Mucosa of stomach (tissue), 1 donor: Measurements from ENCODE around the gene C6orf136.
A peak's percentile ranks its signal among the peaks of the same experiment; 100 is the strongest.
"Not testable (repeated sequence)": the region's sequence is repeated elsewhere in the genome, so short reads cannot be mapped to it uniquely, and the experiment has no call there.

Experiments
- H3K27me3 ChIP-seq: one replicate; pipeline ENCODE4 v1.7.0; 2013; ENCODE audit warnings: mild to moderate bottlenecking, low read length; ENCODE audit not compliant: control insufficient read depth, insufficient read depth
- H3K36me3 ChIP-seq: one replicate; pipeline ENCODE4 v1.7.0; 2013; ENCODE audit warnings: low read length; ENCODE audit not compliant: control insufficient read depth, insufficient read depth
- H3K4me1 ChIP-seq: one replicate; pipeline ENCODE4 v1.7.0; 2013; ENCODE audit warnings: mild to moderate bottlenecking, low read length; ENCODE audit not compliant: control insufficient read depth, insufficient read depth
- H3K4me3 ChIP-seq: one replicate; pipeline ENCODE4 v1.7.0; 2013; ENCODE audit warnings: low read length
- H3K9ac ChIP-seq: one replicate; pipeline ENCODE4 v1.7.0; 2013; ENCODE audit warnings: mild to moderate bottlenecking, low read length, moderate library complexity
- H3K9me3 ChIP-seq: one replicate; pipeline ENCODE4 v1.7.0; 2013; ENCODE audit warnings: mild to moderate bottlenecking, low read length, moderate library complexity; ENCODE audit not compliant: control insufficient read depth
- donor health status: Pancreatic carcinoma.

The C6orf136 gene, protein sequence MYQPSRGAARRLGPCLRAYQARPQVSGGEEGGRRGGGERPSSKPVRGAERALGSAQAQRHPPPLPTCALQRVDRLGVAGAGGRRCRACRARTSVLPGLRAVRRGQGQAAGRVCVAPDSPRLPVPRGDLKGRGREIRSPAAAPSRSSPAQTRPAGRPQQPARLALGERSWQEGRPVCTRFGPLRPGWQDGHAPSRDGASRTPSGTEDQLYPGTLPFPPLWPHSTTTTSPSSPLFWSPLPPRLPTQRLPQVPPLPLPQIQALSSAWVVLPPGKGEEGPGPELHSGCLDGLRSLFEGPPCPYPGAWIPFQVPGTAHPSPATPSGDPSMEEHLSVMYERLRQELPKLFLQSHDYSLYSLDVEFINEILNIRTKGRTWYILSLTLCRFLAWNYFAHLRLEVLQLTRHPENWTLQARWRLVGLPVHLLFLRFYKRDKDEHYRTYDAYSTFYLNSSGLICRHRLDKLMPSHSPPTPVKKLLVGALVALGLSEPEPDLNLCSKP

DNA sequence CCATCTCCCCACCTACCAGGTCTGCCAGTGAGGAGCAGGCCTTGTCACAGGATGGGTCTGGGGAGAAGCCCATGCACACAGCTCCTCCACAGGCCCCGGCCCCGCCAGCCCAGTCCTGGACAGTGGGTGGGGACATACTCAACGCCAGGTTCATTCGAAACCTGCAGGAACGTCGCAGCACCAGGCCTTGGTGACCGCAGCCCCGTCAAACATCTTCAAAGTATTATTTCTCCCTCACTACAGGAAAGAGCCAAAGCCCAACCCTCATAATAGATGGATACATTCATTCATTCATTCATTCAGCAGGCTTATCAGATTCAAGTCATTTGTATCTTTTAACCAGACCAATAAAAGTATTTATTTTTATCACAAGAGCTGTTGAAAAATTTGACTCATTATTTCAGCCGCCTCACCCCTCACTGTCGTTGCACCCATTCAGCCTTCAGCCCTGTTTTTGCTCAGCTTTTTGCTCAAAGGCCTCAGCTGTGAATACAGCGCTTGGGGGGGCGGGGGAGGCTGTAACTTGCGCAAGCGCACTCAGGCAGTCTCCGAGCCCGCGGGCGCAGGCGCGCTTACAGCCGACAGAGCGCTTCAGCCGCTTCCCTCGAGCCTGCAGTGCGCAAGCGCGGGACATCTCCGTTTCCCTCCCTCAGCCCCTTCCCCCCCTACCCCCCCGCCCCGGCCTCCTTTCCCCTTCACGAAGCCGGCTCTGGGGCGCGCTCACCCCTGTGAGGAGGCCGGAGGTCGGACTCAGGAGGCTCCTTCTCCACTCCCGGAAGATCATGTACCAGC is at the start of gene C6orf136:
C6orf136 (plus strand) TSS at position 684 of the 792 bp plus-strand sequence; CDS start at position 783, 99 bp downstream.
- Histone ChIP-seq H3K4me1 (peaks cover 11% of the 10 kb centered on the region), H3K4me3 (peak within 1 kb of the TSS; percentile 77), H3K36me3 (peaks cover 1% of the 10 kb centered on the region), H3K9me3 (no peaks in the 10 kb centered on the region), H3K27me3 (no peaks in the 10 kb centered on the region), H3K9ac (peak within 1 kb of the TSS; percentile 93)

DNA sequence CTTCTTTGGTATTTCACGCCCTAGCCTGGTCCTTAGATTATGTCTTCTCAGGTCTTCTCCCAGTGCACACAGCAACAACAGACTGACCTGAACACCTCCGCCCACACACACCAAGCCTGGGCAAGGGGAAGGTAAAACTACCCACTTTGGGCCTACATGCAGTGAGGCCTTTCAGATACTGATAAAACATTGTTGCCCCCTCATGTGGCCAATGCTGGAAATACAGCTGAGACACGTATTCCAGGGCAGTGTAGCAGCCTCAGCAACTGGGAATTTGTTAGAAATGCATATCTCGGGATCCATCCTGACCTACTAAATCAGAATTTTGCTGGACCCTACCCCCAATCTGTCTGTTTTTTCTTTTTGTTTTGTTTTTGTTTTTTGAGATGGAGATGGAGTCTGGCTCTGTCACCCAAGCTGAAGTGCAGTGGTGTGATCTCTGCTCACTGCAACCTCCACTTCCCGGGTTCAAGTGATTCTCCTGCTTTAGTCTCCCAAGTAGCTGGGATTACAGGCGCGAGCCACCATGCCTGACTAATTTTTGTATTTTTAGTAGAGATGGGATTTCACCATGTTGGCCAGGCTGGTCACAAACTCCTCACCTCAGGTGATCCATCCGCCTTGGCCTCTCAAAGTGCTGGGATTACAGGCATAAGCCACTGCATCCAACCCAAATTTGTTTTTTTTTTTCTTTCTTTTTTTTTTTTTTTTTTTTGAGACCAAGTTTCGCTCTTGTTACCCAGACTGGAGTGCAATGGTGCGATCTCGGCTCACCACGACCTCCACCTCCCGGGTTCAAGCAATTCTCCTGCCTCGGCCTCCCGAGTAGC is 49.4 kb upstream of the C6orf136 start:
- H3K27me3 ChIP-seq, H3K9me3 ChIP-seq, H3K4me3 ChIP-seq, H3K36me3 ChIP-seq, H3K4me1 ChIP-seq, H3K9ac ChIP-seq: not testable (repeated sequence)

DNA sequence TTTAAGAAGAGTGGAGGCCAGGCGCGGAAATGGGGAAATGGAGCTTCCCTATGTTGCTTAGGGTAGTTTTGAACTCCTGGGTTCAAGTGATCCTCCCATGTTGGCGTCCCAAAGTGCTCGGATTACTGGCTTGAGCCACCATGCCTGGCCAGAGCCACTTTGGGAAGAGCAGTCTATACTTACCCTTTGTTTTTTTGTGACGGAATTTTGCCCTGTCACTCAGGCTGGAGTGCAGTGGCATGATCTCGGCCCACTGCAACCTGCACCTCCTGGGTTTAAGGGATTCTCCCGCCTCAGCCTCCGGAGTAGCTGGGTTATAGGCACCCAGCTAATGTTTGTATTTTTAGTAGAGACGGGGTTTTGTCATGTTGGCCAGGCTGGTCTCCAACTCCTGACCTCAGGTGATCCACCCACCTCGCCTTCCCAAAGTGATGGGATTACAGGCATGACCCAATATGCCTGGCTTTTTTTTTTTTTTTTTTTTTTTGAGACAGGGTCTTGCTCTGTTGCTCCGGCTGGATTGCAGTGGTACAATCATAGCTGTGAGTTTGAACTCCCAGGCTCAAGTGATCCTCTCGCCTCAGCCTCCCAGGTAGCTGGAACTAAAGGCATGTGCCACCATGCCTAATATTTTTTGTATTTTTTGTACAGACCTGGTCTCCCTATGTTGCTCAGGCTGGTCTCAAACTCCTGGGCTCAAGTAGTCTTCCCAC is 47.9 kb upstream of the C6orf136 start:
- no peak overlapping the region for H3K4me3 ChIP-seq
- no peaks in the 10 kb centered on the region for H3K9me3 ChIP-seq
- peaks cover 3% of the 10 kb centered on the region for H3K4me1 ChIP-seq
- peaks cover 8% of the 10 kb centered on the region for H3K36me3 ChIP-seq
- no peaks in the 10 kb centered on the region for H3K27me3 ChIP-seq
- H3K9ac ChIP-seq: no peak overlapping the region

DNA sequence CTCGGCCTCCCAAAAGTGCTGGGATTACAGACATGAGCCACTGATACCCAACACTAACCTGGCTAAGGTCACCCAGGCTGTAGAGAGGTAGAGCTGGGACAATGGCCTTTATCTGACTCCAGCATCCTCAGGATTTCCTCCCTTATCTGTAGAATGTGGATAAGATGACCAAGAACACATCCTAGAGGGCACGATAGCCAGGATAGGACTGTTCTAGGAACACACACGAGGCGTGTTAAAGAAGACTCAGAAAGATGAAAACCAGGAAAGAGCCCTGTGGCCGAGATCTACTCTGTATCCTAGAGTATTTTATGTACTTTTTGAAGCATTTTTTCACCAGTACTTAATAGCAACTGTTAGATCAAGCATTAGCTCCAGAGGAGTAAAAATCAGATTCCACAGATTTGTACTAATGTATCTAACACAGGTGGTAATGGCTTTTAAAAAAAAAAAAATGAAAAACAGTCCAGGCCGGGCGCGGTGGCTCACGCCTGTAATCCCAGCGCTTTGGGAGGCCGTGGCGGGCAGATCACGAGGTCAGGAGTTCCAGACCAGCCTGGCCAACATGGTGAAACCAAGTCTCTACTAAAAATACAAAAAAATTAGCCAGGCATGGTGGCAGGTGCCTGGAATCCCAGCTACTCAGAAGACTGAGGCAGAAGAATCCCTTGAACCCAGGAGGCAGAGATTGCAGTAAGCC is 47.2 kb upstream of the C6orf136 start:
- Histone ChIP-seq H3K4me1 (peaks cover 3% of the 10 kb centered on the region), H3K9ac (no peak overlapping the region), H3K9me3 (no peaks in the 10 kb centered on the region), H3K27me3 (no peaks in the 10 kb centered on the region), H3K4me3 (no peak overlapping the region), H3K36me3 (peaks cover 14% of the 10 kb centered on the region)

DNA sequence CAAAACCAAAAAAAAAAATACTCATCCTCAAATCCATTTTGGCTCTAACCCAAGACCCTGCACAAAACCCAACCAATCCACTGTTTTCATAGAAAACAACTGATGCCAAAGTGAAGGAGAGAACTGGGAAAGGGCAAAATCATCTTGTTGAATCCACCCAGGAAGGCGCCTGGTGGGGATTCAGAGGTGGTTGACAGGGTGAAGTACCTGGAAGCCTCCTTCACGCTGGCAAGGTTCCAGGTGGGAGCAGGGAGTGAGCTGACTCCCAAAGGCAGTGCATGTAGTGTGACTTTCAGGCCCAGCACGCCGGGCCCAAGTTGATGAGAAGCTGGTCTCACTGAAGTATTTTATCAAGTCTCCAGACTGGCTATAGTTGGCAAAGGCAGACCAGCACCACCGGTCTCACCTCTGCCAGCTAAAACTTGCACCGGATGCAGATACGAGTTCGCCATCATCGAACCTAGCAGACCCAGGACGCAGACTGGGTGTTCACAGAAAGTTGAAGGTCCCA is 46.4 kb upstream of the C6orf136 start:
- Histone ChIP-seq H3K9me3 (no peaks in the 10 kb centered on the region), H3K9ac (no peak overlapping the region), H3K4me3 (no peak overlapping the region), H3K4me1 (peaks cover 3% of the 10 kb centered on the region), H3K36me3 (peaks cover 20% of the 10 kb centered on the region), H3K27me3 (no peaks in the 10 kb centered on the region)

DNA sequence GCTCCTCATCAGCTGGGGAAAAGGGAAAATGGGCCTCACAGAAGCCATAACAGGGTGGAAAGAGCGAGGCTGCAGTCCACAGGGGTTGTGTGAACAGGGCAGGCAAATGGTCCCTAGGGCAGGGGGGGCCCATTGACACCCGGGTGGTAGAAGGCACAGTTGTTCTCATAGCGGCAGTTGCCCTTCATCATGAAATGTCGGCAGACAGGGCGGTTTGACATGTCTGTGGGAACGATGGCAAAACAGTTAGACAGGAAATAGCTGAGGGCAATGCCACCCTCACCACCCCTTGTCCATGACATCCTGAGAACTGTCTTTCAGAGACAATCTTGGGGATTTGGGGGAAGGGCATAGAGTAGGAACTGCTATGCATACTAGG is 45.5 kb upstream of the C6orf136 start:
- Histone ChIP-seq H3K36me3 (peaks cover 25% of the 10 kb centered on the region), H3K4me1 (peaks cover 3% of the 10 kb centered on the region)

DNA sequence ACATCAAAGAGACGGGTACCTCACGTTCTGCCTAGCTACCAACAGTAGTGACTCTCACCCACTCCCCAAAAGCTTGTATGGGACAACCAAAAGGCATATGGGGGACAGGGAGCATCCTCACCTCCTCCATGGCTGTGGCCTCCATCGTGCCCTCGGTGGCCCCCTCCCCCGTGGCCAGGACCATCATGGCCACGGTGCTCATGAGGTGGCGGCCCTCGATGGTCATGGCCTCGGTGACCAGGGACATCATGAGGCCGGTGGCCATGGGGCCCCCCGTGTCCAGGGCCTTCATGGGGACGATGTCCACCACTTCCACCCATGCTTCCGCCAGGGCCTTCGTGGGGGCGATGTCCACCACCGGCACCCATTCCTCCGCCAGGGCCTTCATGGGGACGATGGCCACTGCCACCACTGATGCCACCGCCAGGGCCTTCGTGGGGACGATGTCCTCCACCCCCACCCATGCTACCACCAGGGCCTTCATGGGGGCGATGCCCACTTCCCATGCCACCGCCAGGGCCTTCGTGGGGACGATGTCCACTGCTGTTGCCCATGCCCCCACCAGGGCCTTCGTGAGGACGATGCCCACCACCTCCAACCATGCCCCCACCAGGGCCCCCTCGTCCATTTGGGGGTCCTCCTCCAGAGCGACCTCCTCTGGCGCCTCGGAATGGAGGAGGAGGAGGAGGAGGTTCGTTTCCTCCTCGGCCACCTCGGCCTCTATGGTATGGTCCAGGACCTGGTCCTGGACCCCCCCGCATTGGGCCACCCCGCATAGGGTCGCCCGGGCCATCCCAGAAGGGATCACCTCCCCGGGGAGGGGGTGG is 44.9 kb upstream of the C6orf136 start:
- peaks cover 2% of the 10 kb centered on the region for H3K4me1 ChIP-seq
- peaks cover 25% of the 10 kb centered on the region for H3K36me3 ChIP-seq
- no peaks in the 10 kb centered on the region for H3K27me3 ChIP-seq
- no peak overlapping the region for H3K4me3 ChIP-seq
- no peaks in the 10 kb centered on the region for H3K9me3 ChIP-seq
- H3K9ac ChIP-seq: no peak overlapping the region

More for the DNA sequence above, 45.5 kb upstream of the C6orf136 start:
- Histone ChIP-seq H3K4me3 (no peak overlapping the region), H3K9me3 (no peaks in the 10 kb centered on the region), H3K9ac (no peak overlapping the region), H3K27me3 (no peaks in the 10 kb centered on the region)

DNA sequence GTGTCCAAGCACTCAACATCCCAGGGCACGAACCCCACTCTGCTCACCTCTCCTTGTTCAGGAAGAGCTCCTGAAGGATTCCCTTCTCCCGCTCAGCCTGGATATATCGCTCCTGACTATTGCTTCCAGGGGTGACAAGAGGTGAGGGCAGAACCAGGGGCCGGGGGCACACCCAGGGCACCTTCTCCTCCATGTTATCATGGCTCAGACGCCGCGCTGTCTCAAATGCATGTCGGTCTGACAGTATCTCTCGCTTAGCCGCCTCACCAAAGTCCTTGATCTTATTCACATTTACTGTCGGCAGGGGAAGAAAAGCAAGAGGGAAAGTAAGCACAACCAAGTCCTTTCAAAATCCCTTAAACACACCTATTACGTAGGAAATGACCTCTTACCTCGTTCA is 43.0 kb upstream of the C6orf136 start:
- no peaks in the 10 kb centered on the region for H3K4me1 ChIP-seq
- H3K36me3 ChIP-seq: peaks cover 25% of the 10 kb centered on the region
- no peak overlapping the region for H3K4me3 ChIP-seq
- H3K9ac ChIP-seq: no peak overlapping the region
- H3K27me3 ChIP-seq: no peaks in the 10 kb centered on the region
- H3K9me3 ChIP-seq: no peaks in the 10 kb centered on the region

DNA sequence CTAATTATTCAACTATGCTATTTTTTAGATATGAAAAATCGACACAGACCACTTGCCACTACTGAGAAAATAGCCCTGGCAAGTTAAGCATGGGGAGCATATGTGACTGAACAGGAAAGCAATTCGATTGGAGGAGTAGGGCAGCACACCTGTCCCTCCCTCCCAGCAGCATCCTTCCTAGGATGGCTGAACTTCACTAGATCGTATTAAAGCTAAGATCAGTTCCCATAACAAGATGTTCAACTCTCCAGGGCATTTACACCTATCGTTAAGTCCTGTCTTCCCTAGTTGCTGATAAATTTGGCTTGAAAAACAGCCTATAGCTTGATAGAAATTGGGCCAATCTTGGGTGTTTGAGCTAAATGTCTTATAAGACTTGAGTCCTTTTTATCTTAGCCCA is 36.9 kb upstream of the C6orf136 start:
- no peaks in the 10 kb centered on the region for H3K9me3 ChIP-seq
- H3K9ac ChIP-seq: no peak overlapping the region
- peaks cover 8% of the 10 kb centered on the region for H3K36me3 ChIP-seq
- no peaks in the 10 kb centered on the region for H3K27me3 ChIP-seq
- peaks cover 20% of the 10 kb centered on the region for H3K4me1 ChIP-seq
- H3K4me3 ChIP-seq: no peak overlapping the region

DNA sequence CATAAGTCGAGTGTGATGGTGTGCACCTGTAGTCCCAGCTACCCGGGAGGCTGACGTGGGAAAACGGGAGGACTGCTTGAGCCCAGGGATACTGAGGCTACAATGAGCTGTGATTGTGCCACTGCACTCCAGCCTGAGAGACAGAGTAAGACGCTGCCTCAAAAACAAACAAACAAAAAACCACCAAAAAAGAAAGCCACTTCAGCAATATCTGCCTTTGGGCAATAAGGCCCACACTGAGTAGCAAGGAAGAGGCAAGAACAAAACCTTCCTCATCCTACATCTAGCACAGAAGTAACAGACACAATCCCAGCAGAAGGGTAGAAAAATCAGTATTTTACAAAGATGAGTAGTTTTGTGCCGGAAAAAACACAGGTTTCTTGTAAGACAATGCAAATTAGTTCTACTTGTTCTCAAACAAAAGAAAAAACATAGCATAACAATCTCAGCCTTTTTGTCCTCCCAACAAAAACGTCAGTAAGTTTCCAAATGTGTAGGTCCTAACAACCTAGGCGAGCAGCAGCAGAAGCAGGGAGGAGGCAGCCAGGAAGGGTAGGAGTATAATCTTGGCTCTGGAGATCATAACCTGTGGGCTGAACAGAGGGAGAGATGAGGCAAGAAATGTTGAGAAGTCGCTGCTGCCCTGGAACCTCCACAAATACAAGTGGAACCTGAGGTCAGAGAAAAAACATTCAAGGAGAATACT is 35.6 kb upstream of the C6orf136 start:
- peaks cover 11% of the 10 kb centered on the region for H3K36me3 ChIP-seq
- peaks cover 20% of the 10 kb centered on the region for H3K4me1 ChIP-seq

More for the DNA sequence above, 35.6 kb upstream of the C6orf136 start:
- H3K9ac ChIP-seq: no peak overlapping the region
- H3K27me3 ChIP-seq: no peaks in the 10 kb centered on the region
- H3K4me3 ChIP-seq: no peak overlapping the region
- H3K9me3 ChIP-seq: no peaks in the 10 kb centered on the region
